Measurements from ENCODE around the gene INPP5B. TPM values are rescaled to one million over a fixed set of nuclear protein-coding genes. Genes with fewer than 3 reads are reported as not detected.

INPP5B gene
- total and polyA plus RNA-seq, 9 of the 15 experiments (the other 6 are each of a cell fraction or from before 2014, with no cell fraction given) = 14.1 to 28.7 (median 20.9) TPM

- TF ChIP-seq PBX2 (CRISPR knock-in tag; IDR thresholded peaks at IDR 0.05; ENCODE audit: low read depth) = peak; percentile 89
- peak; percentile 99 for TF ChIP-seq PBX2 (tag; conservative IDR thresholded peaks at IDR 0.05; ENCODE audit: low read depth)
- no peak for TF ChIP-seq ZZZ3 (IDR thresholded peaks at IDR 0.05)
- 0 out of 2 replicates have a peak, but pooled peaks have one; percentile 21 for TF ChIP-seq ATF4 (CRISPR knock-in tag; IDR thresholded peaks at IDR 0.05)
- no peak for TF ChIP-seq ID3 (CRISPR knock-in tag; IDR thresholded peaks at IDR 0.05)
- 0 out of 2 replicates have a peak, but pooled peaks have one; percentile 23 for TF ChIP-seq ID3 (tag; IDR thresholded peaks at IDR 0.05)
- no peak for TF ChIP-seq MBD1 (CRISPR knock-in tag; IDR thresholded peaks at IDR 0.05)
- TF ChIP-seq DMBX1 (CRISPR knock-in tag; IDR thresholded peaks at IDR 0.05; ENCODE audit: borderline replicate concordance) = 0 out of 2 replicates have a peak, but pooled peaks have one; percentile 20
- peak; percentile 53; the same call in 1 of the 2 replicates for TF ChIP-seq SIN3B (IDR thresholded peaks at IDR 0.05; ENCODE audit: low read depth)
- peak; percentile 78 for TF ChIP-seq POLR2A (conservative IDR thresholded peaks at IDR 0.05)
- TF ChIP-seq POLR2AphosphoS2 (IDR thresholded peaks at IDR 0.05; ENCODE audit: low read length) = peak; percentile 69; the same call in 1 of the 2 replicates
- TF ChIP-seq ATF2 (CRISPR knock-in tag; IDR thresholded peaks at IDR 0.05) = no peak
- TF ChIP-seq SP1 (CRISPR knock-in tag; IDR thresholded peaks at IDR 0.05) = peak; percentile 94
- TF ChIP-seq ATF3 (IDR thresholded peaks at IDR 0.05) = no peak
- TF ChIP-seq ATF3 (CRISPR knock-in tag; conservative IDR thresholded peaks at IDR 0.05) = 0 out of 2 replicates have a peak, but pooled peaks have one; percentile 20
- peak; percentile 81 for TF ChIP-seq RBFOX2 (IDR thresholded peaks at IDR 0.05; ENCODE audit: low read depth, low read length)
- no peak for TF ChIP-seq SMAD2 (IDR thresholded peaks at IDR 0.05; ENCODE audit: low read depth, low read length)
- TF ChIP-seq TBP (optimal IDR thresholded peaks at IDR 0.05; ENCODE audit: low read depth, low read length) = peak; percentile 85
- TF ChIP-seq CREB1 (IDR thresholded peaks at IDR 0.05) = peak; percentile 64
- peak; percentile 52; the same call in 1 of the 2 replicates for TF ChIP-seq CREB1 (CRISPR knock-in tag; IDR thresholded peaks at IDR 0.05)
- no peak for TF ChIP-seq KLF16 (IDR thresholded peaks at IDR 0.05)
Observed at GRCh38 chr1:37931361-37932158, 15.3 kb downstream of the INPP5B start (continued).

All from K562 (cell line).